GM21367 (cell line): ENCODE results near the gene MDFIC.

Source experiments
- ATAC-seq: cut with Tn5 transposase; IDR thresholded peaks from one replicate; pipeline ENCODE4 v1.9.1; 2021; ENCODE audit not compliant: unreplicated experiment

The MDFIC gene

DNA sequence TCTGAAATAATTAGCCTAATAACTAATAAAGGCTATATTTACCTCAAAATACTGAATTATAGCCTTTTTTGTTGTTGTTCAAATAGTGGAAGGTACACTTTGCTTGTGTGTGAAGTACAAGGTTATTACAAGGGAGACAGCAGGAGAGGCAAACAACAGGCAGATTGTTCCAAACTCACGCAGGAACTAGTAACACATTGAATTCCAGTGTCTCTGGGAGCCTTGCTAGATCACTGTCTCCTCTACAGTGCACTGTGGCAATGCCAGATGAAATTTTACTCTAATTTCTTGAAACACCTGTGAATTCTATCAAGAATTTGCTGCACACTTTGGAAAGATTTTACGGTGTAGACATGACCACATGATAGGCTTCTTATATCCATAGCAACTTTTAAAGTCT, 112.6 kb downstream of the MDFIC start:
- ATAC-seq = no peak

DNA sequence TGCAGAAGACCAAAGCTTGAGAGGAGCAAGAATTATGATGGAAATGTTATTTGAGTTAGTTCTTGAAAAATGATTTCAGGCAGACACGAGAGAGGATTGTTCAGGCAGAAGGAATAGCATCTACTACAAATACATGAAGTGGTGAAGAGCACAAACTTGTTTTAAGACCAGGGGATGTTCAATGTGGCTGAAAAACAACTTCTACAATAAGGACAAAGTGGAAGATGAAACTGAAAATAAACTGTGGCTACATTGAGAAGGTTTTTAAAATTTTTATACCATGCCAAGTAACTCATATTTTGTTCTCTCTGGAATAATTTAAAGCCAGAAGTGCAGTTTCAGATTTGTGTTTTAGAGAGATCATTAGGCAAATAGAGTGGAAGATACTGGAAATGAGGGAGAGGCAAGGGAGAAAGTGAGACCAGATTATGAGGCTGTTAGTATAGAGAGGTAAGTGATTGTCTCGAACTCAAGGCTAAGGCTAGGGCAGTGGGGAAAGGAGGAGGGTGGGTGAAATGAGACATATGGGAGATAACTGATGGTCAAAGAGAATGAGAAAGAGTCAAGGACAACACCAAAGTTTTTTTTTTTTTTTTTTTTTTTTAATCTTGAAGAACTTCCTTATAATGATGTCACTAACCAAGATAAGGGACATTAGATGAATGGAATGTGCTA, 115.4 kb downstream of the MDFIC start:
- ATAC-seq = peak; percentile 54

DNA sequence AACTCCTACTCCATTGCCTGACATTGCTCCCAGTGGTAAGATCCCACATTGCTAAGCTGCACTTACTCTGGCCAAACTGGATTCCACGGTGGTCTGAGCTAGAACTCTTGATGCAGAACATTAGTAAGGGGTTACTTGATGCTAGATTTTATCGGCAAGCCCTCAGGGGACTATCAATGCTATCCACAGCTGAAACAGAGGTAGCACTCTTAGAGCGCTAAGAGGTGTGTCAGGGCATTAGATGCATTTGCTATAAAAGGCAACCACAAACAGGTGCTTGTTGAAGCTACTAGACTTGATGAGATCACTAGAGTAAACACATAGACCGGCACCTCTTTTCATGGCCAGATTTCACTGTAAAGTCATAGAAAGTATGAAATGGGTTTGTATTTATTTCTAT, 116.3 kb downstream of the MDFIC start:
- ATAC-seq = no peak

DNA sequence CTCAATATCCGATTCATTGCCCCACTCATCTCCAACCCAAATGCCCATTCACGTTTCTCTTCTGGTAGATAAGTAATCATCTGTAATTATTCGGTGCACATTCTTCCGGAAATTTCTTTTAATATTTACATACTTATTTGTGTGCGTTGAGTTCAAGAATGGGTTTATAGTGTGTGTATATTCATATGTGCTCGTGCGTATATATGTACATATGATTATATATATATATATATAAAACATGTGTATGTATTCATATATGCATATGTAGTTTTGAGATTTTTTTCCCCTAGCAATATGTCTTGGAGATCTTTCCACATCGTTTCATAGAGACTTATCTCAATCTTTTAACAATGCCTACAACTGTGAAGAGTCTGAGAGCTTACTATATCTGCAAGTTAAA, 118.2 kb downstream of the MDFIC start:
- ATAC-seq = no peak

DNA sequence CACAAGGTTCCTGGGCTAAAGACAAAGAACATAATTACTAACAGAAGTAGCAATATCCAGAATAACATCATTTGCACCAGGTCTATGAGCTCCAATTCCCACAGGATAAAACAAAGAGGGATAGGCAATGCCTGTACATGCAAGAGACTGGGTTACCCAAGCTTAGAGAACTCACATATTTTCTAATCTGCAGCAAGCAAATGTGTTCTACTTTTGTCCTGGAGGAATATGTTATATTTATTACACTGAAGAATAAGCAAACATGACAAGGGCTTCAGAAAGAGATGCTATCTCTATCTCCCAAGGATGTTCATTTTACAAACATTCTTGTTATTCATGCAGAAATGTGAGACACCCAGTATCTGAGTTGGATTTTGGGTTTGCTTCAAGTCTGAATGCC, 118.6 kb downstream of the MDFIC start:
- no peak for ATAC-seq

DNA sequence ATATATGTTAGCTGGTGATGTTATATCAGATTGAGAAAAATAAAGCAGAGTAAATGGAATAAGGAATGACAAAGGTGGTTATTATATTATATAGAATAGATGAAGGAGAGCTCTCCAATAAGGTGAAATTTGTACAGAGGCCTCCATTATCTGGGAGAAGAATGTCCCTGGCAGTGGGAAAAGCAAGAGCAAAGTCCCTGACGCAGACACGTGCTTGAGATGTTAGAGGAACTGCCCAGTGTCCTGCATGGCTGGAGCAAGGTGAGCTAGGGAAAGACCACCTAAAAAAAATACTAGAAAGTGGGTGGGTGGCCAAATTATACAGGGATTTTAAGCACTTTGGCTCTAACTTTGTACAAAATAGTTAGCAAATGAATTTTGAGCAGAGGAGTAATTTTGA, 120.7 kb downstream of the MDFIC start:
- ATAC-seq = no peak

DNA sequence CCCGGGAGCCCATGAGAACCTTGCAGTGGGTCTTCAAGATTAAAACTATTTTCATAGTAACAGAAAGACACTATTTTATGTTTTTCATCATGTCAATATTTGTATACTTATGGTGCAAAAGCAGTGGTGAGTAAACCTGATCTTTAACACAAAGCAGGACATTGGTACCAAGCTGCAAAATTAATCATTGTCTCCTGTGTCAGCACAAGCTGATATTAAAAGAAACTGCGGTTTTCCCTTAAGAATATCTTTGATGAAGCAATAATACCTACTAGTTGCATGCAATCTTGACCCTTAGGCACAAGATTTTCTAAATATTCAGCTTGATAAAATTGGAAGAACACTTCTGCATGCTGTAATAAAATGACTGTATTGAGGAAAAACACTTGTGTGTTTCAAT, 121.7 kb downstream of the MDFIC start:
- ATAC-seq = no peak

DNA sequence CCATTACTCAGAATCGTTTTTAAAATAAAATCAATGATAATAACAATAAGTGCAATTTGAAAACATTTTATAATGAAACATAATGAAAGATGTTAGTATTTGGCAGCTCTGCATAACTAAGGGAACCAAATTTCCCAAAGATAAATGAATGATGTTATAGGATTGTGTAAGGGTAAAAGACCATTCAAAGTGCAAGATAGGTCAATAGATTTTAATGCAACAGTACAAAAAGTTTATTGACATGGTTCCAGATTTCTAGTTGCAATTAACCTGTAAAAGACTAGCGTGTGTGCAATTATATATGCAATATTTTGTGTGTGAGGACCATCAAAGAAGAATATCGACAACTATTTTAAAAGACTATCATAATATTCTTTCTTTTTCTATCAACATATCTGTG, 122.3 kb downstream of the MDFIC start:
- no peak for ATAC-seq

DNA sequence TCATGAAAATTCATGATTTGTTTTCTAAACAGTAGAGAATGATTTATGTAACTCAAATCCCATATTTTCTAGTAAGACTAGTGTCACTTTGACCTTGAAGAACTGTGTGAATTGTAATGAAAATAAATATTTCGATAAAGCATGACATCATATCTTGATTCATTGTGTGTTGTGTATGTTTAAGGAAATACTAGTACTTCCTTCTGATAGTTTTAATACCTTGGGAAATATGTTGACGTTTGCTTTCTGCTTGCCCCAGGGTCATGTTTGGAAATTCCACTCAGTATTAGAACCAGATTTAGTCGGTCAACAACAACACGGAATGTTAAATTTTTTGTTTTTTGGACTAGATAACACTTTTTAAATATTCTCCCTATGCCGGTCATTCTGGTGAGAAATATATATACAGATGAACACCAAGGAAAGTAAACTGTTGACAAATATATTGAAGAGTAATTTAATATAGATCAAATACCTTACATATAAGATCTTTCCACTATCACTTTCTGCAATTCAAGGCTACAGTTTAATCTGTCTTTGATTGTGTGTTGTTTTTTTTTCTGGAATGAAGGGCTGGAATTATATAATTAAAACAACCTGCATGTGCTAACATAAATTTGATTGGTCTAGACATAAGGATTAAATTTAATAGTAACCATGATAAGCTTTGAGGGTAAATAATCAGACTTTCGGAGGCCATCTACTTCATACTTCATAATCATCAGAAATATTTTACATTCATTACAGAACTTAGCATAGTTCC, 126.2 kb downstream of the MDFIC start:
- ATAC-seq = no peak

DNA sequence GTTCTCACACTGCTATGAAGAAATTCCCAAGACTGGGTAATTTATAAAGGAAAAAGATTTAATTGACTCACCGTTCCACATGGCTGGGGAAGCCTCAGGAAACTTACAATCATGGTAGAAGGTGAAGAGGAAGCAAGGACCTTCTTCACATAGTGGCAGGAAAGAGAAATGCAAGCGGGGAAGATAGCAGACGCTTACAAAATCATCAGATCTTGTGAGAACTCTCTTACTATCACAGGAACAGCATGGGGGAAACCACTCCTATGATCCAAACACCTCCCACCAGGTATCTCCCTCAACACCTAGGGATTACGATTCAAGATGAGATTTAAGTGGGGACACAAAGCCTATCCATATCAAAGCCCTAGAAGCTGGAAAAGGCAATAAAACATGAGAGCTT, 130.8 kb downstream of the MDFIC start:
- no peak for ATAC-seq

DNA sequence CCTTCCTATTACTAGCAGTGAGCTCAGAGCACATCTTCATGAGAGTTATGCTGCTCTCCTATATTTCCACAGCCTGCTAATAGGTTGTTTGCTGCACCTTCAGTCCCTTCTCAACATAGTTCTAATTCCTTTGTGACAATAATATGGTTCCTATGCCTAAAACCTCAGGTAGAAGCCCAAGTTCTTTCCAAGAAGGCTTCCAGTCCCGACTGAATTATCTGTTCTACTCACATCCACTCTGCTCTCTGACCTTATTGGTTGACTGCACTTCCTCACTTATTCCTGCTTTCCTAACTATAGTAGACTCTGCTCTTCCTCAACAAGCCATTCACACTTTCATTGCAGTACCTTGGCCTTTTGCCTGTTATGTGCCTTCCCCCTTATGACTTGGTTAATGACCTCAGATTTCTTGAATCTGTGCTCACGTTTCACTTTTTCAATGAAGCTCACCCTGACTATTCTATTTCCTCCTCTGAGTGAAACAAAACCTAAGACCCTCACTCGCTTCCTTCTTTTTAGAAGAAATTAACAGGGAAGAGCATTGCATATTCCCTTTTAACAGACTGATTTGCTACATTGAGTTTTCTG, 132.7 kb downstream of the MDFIC start:
- no peak for ATAC-seq

DNA sequence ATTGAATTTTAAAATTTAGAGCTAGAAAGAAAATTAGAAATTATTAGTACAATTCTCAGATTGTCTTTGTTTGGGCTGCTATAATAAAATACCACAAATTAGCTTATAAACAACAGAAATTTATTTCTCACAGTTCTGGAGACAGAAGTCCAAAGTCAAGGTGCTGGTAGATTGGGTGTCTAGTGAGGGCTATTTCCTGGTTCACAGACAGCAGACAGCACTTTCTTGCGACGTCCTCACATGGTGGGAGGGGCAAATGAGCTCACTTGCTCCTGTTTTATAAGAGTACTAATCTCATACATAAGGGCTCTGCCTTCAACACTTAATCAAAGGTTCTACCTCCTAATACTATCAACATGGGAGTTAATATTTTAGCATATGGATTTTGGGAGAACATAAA, 134.1 kb downstream of the MDFIC start:
- no peak for ATAC-seq

DNA sequence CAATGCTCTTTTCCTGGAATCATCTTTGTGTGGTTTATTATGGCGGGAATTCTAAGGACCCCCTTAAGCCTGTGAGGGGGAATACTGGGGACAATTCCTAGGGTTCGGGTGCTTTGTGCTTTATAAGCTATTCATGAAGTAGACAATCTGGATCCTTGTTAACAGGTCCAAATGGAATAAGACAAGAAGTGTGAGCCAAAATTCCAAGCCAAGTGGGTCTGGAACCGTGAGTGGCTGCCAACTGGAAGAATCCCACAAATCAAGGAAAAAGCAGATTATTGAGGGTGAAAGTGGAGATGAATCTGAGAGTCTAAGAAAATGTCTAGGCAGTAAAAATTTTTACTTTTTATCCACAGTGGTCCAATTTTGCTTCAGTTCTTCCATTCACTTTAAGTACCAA, 136.8 kb downstream of the MDFIC start:
- ATAC-seq = no peak

DNA sequence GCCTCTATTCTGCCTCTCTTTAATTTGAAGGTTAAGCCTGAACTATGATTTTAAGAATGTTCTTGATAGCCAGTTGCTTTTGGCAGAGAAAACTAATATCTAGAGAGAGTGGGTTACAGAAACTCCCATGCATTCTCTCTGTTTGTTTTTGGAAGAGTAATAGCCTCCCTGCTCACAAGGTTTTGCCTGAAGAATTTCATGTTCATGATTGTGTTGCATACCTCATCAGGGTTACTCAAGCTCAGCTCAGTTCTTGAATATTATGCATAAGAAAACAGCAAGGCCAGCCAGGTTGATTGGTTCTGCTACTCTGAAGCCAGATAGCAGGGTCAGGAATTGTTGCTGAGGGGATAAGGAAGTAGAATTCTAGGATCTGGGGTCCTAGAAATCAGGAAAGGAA, 137.4 kb downstream of the MDFIC start:
- ATAC-seq = no peak

DNA sequence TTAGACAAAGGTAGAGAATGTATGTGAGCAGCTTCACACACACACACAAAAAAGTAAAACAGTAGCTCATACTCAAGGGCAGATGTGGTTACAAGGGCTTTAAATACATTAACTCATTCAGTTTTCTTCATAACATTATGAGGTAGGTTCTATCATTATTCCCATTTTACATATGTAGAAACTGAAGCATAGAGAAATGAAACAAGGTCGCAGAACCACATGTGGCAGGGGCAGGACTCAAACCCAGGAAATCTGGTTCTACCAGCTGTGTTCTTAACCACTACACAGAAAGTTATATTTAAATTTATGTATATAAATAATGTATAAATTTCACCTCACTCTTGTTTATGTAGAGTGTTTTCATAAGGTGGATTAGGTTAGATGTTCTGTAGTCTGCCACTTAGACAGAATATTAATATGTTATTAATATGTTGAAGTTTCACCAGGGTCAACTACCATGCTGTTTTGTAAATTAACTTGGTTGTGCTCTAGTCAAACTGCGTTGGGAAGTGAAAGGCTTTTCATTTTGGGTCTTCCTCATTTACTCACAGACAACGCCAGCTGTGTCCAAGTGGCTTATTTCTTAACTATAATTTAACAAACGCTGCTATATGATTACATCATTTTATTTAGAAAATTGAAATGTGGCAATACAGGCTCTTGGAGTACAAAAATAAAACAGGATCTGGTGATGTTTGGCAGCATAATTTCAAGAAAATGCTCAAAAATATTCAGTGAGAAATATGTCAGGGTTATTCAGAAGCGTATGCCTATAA, 138.4 kb downstream of the MDFIC start:
- ATAC-seq = peak; percentile 71

DNA sequence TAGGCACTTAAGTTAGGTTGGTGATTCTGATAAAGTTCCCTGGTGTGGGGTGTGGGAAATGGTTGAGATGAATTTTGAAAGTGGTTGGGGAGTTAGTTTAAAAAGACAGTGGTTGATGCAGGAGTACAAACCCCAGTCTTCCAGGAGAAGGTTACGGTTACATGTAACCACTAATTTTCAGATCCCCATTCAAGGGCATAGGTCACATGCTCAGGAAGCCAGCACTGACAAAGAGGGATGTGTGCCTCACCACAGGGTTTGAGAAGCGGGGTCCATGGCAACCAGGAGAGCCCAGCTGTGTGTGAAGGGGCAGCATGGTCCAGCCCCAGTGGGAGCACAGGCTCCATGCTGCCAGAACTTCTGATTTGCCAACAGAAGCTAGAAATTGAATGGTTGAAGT, 144.2 kb downstream of the MDFIC start:
- ATAC-seq = peak; percentile 69

DNA sequence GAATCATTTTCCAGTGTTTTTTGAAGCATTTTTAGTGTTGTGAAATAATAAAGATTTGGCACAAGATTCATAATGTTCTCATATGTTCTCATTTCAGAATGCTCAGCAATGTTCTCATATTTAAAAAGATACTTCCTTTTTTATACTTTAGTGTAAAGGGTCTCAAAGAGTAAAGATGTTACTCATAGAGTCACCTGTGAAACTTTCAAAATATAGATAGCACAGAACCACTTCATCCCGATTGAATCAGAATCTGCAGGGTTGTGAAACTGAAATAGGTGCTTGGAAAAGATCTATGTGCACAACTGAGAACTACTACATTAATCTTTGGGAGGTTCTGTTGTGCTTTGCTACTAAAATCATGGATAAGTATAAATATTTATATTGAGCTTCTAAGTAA, 144.7 kb downstream of the MDFIC start:
- peak; percentile 44 for ATAC-seq

DNA sequence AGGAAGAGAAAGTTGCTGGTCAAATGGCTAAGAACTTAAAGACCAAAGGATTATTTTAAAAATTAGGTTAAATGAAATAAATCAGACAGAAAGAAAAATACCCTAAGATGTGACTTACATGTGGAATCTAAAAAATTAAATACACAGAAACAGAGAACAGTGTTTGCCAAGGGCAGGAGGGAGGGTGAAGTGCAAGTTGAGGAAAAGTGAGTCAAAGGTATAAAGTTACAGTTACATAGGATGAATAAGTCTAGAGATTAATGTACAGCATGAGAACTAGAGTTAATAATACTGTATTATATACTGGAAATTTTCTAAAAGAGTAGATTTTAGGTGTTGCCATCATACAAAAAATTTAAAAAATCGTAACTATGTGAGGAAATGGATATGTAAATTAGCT, 146.3 kb downstream of the MDFIC start:
- no peak for ATAC-seq
